Parathyroid adenoma (tissue), 2 donors: ENCODE results near the gene ETV6.

Experiments
- H2AFZ ChIP-seq: fragments of 300-600 bp; sonication (generic); one replicate; pipeline ENCODE4 v1.7.0; 2017; ENCODE audit warnings: antibody characterized with exemption, mild to moderate bottlenecking
- H3K27ac ChIP-seq: fragments of 300-600 bp; sonication (generic); one replicate; pipeline ENCODE4 v1.7.0; 2017
- H3K27me3 ChIP-seq: fragments of 300-600 bp; sonication (generic); one replicate; pipeline ENCODE4 v1.7.0; 2017; ENCODE audit warnings: low read length; ENCODE audit not compliant: control insufficient read depth, insufficient read depth
- H3K36me3 ChIP-seq: fragments of 300-600 bp; sonication (generic); one replicate; pipeline ENCODE4 v1.7.0; 2017; ENCODE audit warnings: low read length; ENCODE audit not compliant: control insufficient read depth, insufficient read depth
- H3K4me1 ChIP-seq: fragments of 300-600 bp; sonication (generic); one replicate; pipeline ENCODE4 v1.7.0; 2017; ENCODE audit warnings: control low read depth
- H3K4me2 ChIP-seq: fragments of 300-600 bp; sonication (generic); one replicate; pipeline ENCODE4 v1.7.0; 2017; ENCODE audit warnings: low read length
- H3K4me3 ChIP-seq: fragments of 300-600 bp; sonication (generic); one replicate; pipeline ENCODE4 v1.7.0; 2017; ENCODE audit warnings: low read depth, low read length
- H3K79me2 ChIP-seq: fragments of 300-600 bp; sonication (generic); one replicate; pipeline ENCODE4 v1.7.0; 2017; ENCODE audit warnings: control low read depth
- H3K9ac ChIP-seq: fragments of 300-600 bp; sonication (generic); one replicate; pipeline ENCODE4 v1.7.0; 2017; ENCODE audit warnings: mild to moderate bottlenecking
- H3K9me3 ChIP-seq: fragments of 300-600 bp; sonication (generic); one replicate; pipeline ENCODE4 v1.7.0; 2017; ENCODE audit warnings: low read length; ENCODE audit not compliant: control insufficient read depth
- TF ChIP-seq, protein P1 (sequence below): fragments of 300-600 bp; sonication (generic); IDR thresholded peaks from one replicate; pipeline ENCODE4 v1.7.0; 2017; ENCODE audit warnings: antibody characterized with exemption, mild to moderate bottlenecking
- donor health status: primary hyperparathyroidism.

The ETV6 gene

GRCh38 chr12:11731455-11731854, 82.0 kb downstream of the ETV6 start:
- no peak overlapping the region for H3K4me2 ChIP-seq
- peaks cover 35% of the 10 kb centered on the region for H3K4me1 ChIP-seq
- H3K36me3 ChIP-seq, result peaks cover 3% of the 10 kb centered on the region
- H3K79me2 ChIP-seq, result peaks cover 35% of the 10 kb centered on the region
- H3K27ac ChIP-seq, result no peak overlapping the region
- H3K9ac ChIP-seq, result no peak overlapping the region
- no peak overlapping the region for H2AFZ ChIP-seq
- TF ChIP-seq, protein P1, sequence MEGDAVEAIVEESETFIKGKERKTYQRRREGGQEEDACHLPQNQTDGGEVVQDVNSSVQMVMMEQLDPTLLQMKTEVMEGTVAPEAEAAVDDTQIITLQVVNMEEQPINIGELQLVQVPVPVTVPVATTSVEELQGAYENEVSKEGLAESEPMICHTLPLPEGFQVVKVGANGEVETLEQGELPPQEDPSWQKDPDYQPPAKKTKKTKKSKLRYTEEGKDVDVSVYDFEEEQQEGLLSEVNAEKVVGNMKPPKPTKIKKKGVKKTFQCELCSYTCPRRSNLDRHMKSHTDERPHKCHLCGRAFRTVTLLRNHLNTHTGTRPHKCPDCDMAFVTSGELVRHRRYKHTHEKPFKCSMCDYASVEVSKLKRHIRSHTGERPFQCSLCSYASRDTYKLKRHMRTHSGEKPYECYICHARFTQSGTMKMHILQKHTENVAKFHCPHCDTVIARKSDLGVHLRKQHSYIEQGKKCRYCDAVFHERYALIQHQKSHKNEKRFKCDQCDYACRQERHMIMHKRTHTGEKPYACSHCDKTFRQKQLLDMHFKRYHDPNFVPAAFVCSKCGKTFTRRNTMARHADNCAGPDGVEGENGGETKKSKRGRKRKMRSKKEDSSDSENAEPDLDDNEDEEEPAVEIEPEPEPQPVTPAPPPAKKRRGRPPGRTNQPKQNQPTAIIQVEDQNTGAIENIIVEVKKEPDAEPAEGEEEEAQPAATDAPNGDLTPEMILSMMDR, result no peak
- H3K9me3 ChIP-seq, result no peaks in the 10 kb centered on the region
- H3K4me3 ChIP-seq, result no peak overlapping the region
- H3K27me3 ChIP-seq, result no peaks in the 10 kb centered on the region

- Histone ChIP-seq H3K9ac (no peak overlapping the region), H3K4me1 (peaks cover 35% of the 10 kb centered on the region), H3K27ac (no peak overlapping the region), H3K4me3 (no peak overlapping the region), H3K9me3 (no peaks in the 10 kb centered on the region), H3K79me2 (peaks cover 31% of the 10 kb centered on the region), H3K36me3 (peaks cover 3% of the 10 kb centered on the region), H3K4me2 (no peak overlapping the region), H2AFZ (no peak overlapping the region), H3K27me3 (no peaks in the 10 kb centered on the region)
- TF ChIP-seq, protein P1, result no peak
These were observed 82.5 kb downstream of the ETV6 start for GRCh38 chr12:11732023-11732422.

DNA sequence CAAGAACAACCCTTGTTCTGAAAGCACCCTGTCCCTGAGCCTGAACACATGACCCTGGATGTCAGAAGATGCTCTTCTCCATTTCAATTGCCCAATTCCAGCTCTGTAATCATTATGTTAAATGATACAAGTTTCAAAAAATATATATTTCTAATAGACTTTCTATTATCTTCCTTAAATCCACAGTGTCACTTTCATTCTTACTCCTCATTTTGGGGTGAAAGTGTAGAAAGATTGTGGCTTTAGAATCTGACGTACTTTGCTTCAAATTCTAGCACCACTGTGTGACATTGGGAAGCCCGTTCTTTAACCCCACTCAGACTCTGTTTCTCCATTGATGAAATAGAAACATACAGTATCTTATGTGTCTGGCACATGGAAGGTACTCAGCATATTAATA, 83.2 kb downstream of the ETV6 start:
- no peaks in the 10 kb centered on the region for H3K27me3 ChIP-seq
- H2AFZ ChIP-seq, result no peak overlapping the region
- no peak overlapping the region for H3K27ac ChIP-seq
- no peak overlapping the region for H3K4me3 ChIP-seq
- H3K9ac ChIP-seq, result no peak overlapping the region
- TF ChIP-seq, protein P1, result no peak
- no peaks in the 10 kb centered on the region for H3K9me3 ChIP-seq
- H3K4me2 ChIP-seq, result no peak overlapping the region
- peaks cover 38% of the 10 kb centered on the region for H3K4me1 ChIP-seq
- H3K36me3 ChIP-seq, result peaks cover 3% of the 10 kb centered on the region
- peaks cover 35% of the 10 kb centered on the region for H3K79me2 ChIP-seq

DNA sequence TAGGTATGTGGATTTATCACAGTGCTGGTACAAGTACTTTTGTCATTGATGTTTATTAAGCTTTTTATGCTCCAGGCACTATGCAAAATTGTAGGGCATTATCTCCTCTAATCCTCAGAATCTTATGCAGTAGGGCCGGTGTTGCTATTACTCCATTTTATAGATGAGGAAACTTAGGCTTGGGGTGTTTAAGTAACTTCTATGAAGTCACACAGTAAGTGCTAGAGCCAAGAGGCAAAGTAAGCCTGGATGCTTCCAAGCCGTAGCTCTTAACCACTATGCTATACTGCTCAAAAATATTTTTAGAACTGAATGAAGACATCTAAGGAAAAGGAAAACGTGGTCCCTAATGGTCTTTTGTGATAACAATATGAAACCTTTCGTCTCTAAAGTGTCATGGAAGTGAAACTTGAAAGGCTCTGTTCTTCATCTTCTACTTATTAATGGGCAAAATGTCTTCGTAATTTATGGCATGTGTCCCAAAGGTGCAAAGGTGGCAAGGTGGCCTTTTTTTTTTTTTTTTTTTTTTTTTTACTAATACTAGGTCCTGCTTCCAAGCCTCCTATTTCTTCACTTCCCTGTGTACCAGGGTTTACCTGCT, 85.2 kb downstream of the ETV6 start:
- TF ChIP-seq, protein P1, result no peak
- no peaks in the 10 kb centered on the region for H3K9me3 ChIP-seq
- H3K27ac ChIP-seq, result no peak overlapping the region
- no peak overlapping the region for H2AFZ ChIP-seq
- no peak overlapping the region for H3K9ac ChIP-seq
- no peak overlapping the region for H3K4me2 ChIP-seq
- H3K27me3 ChIP-seq, result no peaks in the 10 kb centered on the region
- H3K4me1 ChIP-seq, result peaks cover 27% of the 10 kb centered on the region
- H3K79me2 ChIP-seq, result peaks cover 47% of the 10 kb centered on the region
- no peak overlapping the region for H3K4me3 ChIP-seq
- peaks cover 3% of the 10 kb centered on the region for H3K36me3 ChIP-seq

- H3K4me3 ChIP-seq, result no peak overlapping the region
- TF ChIP-seq, protein P1, result no peak
- H3K4me2 ChIP-seq, result no peak overlapping the region
- H3K9ac ChIP-seq, result no peak overlapping the region
- H2AFZ ChIP-seq, result no peak overlapping the region
- H3K9me3 ChIP-seq, result no peaks in the 10 kb centered on the region
- peaks cover 3% of the 10 kb centered on the region for H3K36me3 ChIP-seq
- H3K4me1 ChIP-seq, result peaks cover 6% of the 10 kb centered on the region
- H3K79me2 ChIP-seq, result peaks cover 69% of the 10 kb centered on the region
- no peak overlapping the region for H3K27ac ChIP-seq
- H3K27me3 ChIP-seq, result no peaks in the 10 kb centered on the region
These were observed 89.0 kb downstream of the ETV6 start for GRCh38 chr12:11738450-11738849.
